ENCODE data around the gene RASA2.
A peak's percentile ranks its signal among the peaks of the same experiment; 100 is the strongest.
"Not testable (repeated sequence)": the region's sequence is repeated elsewhere in the genome, so short reads cannot be mapped to it uniquely, and the experiment has no call there.

RASA2 gene

GRCh38 chr3:141594357-141594756 lies 107.5 kb downstream of the RASA2 start:
- no peak for DNase-seq

- no peak for DNase-seq
Measured at GRCh38 chr3:141597931-141598330, 111.1 kb downstream of the RASA2 start.

- DNase-seq, result no peak
Measured at GRCh38 chr3:141600331-141600730, 113.5 kb downstream of the RASA2 start.

GRCh38 chr3:141602706-141603105 lies 115.9 kb downstream of the RASA2 start:
- no peak for DNase-seq

GRCh38 chr3:141603473-141604035 lies 116.7 kb downstream of the RASA2 start:
- no peak for DNase-seq

GRCh38 chr3:141605883-141606282 lies 119.1 kb downstream of the RASA2 start:
- no peak for DNase-seq

GRCh38 chr3:141608438-141608837 lies 121.6 kb downstream of the RASA2 start:
- DNase-seq, result no peak

- no peak for DNase-seq
Measured at GRCh38 chr3:141610939-141611338, 124.1 kb downstream of the RASA2 start.

GRCh38 chr3:141618103-141618910 lies 131.5 kb downstream of the RASA2 start:
- no peak for DNase-seq

- DNase-seq, result no peak
Measured at GRCh38 chr3:141618938-141619337, 132.1 kb downstream of the RASA2 start.

GRCh38 chr3:141619450-141619849 lies 132.6 kb downstream of the RASA2 start:
- no peak for DNase-seq

- DNase-seq, result no peak
Measured at GRCh38 chr3:141623691-141624090, 136.9 kb downstream of the RASA2 start.

- no peak for DNase-seq
Measured at GRCh38 chr3:141625506-141625905, 138.7 kb downstream of the RASA2 start.

GRCh38 chr3:141628334-141628733 lies 141.5 kb downstream of the RASA2 start:
- not testable (repeated sequence) for DNase-seq

GRCh38 chr3:141628868-141629441 lies 142.1 kb downstream of the RASA2 start:
- not testable (repeated sequence) for DNase-seq

GRCh38 chr3:141629976-141630375 lies 143.1 kb downstream of the RASA2 start:
- DNase-seq, result no peak

GRCh38 chr3:141632779-141633374 lies 146.1 kb downstream of the RASA2 start:
- DNase-seq, result no peak

GRCh38 chr3:141642215-141642614 lies 155.4 kb downstream of the RASA2 start:
- no peak for DNase-seq

GRCh38 chr3:141643391-141643790 lies 156.6 kb downstream of the RASA2 start:
- DNase-seq, result no peak

GRCh38 chr3:141643796-141644195 lies 157.0 kb downstream of the RASA2 start:
- no peak for DNase-seq

GRCh38 chr3:141644931-141645330 lies 158.1 kb downstream of the RASA2 start:
- DNase-seq, result peak; percentile 18

GRCh38 chr3:141646760-141647561 lies 160.1 kb downstream of the RASA2 start:
- peak; percentile 15 for DNase-seq

GRCh38 chr3:141647562-141647915 lies 160.7 kb downstream of the RASA2 start:
- no peak for DNase-seq

Data from NCI-H1694 (cell line).